HG02938 (cell line): Measurements from ENCODE around the gene CAV1.

ENCODE experiments used
- ATAC-seq: cut with Tn5 transposase; IDR thresholded peaks from one replicate; pipeline ENCODE4 v1.9.1; 2021; ENCODE audit warnings: mild to moderate bottlenecking, moderate library complexity; ENCODE audit not compliant: unreplicated experiment

CAV1 gene

DNA sequence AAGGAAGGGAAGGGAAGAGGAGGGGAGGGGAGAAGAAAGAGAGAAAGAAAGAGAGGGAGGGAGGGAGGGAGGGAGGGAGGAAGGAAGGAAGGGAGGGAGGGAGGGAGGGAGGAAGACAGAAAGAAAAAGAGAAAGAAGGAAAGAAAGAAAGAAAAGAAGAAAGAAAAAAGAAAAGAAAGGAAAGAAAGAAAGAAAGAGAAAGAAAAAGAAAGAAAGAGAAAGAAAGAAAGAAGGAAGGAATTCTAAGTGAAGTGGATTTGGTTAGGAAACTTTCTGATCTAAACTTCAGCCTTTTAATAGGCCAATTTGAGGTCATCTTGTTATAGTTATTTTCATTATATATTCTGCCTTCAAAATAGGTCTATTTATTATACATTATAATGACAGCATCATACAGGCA is 21.0 kb upstream of the CAV1 start:
- ATAC-seq: no peak

DNA sequence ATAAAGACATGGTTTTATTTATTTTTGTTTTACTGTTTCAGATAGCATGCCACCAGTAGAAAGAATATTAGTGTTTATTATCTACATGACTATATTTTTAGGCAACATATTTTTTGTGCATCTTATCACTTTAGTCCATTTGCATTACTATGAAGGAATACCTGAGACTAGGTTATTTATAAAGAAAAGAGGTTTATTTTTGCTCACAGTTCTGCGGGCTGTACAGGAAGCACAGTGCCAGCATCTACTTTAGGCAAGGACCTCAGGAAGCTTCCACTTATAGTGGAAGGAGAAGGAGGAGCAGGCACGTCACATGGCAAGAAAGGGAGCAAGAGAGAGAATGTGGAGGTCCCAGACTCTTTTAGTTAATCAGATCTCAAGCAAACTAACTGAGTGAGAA is 19.6 kb upstream of the CAV1 start:
- no peak for ATAC-seq

DNA sequence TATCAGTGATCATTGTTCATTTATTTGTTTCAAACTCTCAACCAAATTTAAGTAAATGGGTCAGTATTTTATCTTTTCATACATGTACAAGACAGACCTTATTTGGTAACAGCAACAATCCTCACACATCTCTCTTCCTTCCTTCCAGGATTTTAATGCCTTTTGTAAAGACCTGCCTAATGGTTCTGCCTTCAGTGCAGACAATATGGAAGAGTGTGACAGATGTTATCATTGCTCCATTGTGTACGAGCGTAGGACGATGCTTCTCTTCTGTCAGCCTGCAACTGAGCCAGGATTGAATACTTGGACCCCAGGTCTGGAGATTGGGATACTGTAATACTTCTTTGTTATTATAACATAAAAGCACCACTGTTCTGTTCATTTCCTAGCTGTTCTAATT is 19.0 kb upstream of the CAV1 start:
- no peak for ATAC-seq

DNA sequence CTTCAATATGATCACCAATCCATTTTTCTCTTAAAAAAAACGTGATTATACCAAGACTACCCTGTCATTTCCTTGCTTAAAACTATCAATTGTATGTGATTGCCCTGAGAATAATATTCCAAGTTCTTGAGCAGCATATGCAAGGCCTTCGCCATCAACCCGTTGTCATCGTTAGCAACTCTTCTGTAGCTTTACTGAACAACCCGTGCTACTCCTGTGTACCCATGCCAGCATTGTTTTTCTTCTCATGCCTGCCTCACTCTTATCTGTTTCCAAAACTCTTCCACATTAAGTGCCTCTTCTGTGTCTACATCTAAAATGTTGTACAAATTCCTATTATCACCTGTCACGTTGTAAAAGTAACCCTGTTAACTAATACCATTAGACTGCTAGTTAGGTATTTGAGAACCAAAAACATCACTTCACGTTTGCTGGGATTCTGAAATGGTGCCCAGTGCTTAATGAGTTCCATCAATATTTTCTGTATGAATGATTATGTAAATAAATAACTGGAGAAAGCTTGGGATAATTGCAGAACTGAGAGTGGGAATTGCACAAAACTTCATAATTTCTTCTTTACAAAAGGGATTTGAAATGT is 14.8 kb upstream of the CAV1 start:
- ATAC-seq: no peak

DNA sequence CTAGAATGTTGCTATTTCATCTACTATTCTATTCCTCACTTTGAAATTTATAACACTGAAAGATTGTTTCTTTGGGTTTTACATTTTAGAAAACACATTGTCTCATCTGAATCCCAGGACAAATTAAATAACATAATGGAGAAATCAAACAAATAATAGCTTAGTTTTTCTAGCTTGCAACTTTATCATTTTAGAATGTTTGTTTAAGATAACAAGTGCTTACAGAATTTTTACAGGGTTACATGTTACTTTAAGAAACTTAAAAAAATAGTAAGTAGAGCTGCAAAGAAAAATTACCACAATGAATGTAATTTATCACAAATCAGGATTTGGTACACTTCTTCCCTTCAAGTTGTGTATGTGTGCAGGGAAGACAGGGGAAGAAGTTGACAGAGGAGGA is 14.0 kb upstream of the CAV1 start:
- no peak for ATAC-seq

DNA sequence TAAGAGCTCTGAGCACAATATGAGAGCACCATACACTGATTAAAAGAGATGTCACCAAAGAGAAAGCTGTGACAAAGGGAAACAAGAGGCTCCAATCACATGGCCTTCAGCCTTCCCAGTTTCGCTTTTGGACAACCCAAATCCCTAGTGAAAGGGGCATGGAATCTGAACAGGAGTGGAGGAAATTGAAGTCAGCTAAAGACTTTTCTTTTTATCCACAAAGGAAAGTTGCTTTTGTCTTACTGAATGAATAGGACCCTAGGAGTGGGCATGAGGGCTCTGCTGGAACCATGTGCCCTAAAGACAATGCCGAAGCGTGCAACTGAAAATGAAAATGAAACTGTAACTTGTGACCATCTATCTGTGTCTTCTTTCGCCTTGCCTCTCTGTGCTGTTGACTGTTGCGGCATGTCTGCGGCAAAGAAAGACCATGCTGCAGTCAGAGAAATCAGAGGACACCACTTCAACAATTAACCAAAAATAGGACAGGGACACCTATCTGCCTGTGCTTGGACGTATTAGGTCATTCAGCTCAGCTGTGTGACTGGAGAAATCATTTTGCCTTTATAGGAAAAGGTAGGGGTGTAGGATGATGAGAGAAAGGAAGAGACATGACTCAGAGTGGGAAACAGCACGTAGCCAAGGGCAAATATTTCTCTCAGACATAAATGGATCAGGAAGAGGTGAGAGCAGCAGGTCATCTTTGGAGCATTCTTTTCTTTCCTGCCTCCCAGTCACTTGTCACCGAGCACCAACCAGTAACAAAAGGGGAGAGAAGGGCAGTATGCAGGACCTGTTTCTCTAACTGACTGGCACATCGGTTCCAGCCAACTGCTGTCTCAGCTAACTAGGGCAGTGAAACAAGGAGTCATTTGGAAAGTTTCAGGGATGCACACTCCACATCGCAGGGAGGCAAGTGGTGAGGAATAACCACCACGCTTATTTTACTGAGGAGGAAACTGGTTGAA is 13.0 kb upstream of the CAV1 start:
- peak; percentile 98 for ATAC-seq

DNA sequence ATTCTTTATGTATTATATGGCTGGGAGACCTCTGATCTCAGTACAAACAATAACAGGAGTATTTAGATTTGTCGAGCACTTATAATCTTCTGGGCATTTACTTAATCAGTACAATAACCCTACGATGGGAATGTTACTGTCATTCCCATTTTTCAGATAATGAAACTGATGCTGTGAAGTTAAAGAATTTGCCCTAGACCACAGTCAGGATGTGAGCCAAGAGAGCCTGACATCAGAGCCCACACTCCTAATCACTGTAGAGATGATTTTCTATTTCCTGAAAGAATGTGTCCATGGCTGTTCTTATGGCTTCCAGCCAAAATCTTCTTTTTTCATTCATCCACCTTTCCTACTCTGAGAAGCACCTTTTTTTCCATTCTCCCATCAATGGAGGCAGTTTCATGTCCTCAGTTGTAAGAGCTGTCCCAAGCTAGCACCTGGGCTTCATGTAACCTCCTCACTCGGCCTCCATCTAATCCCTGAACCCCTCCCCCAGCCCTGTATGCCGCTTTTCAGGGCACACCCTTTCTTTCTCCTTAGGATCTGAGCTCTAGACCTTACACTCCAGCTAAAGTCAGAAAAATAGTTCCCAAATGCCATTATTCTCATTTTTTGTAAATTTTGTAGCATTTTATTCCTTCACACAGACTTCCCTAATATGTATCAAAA is 12.2 kb upstream of the CAV1 start:
- ATAC-seq: no peak

DNA sequence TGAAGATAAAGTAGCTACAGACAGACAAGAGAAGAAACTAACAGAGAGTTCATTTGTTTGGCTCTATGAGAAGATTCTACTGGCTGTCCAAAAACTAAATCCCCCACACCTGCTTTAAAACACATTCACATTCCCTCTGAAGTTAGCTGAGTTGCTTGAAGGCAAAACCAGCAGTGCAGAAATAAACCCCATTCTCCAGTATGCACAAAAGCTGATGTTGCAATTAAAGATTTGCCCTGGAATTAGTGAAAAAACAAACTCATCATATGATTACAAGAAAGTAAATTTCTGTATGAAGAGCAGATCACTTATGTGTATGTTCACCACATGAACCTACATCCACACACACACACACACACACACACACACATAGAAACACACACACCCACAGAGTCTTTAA is 9.3 kb upstream of the CAV1 start:
- ATAC-seq: no peak

DNA sequence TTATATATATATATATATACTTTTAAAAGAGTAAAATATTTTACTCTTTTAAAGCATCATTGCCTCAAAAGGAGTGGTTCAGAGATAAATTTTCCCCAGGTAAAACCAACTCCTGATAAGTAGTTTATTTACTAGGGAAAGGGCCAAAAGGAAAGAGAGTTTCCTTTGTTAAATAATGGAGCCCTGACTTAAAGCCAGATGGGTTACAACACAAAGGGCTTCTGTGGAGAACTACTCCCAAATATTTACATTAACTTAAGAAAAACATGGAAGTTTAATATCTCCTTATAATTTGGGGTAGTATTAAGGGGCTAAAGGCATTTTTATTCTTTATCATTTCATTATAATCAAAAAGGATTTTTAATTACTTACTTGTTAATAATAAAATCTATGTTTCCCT is 8.5 kb upstream of the CAV1 start:
- no peak for ATAC-seq

DNA sequence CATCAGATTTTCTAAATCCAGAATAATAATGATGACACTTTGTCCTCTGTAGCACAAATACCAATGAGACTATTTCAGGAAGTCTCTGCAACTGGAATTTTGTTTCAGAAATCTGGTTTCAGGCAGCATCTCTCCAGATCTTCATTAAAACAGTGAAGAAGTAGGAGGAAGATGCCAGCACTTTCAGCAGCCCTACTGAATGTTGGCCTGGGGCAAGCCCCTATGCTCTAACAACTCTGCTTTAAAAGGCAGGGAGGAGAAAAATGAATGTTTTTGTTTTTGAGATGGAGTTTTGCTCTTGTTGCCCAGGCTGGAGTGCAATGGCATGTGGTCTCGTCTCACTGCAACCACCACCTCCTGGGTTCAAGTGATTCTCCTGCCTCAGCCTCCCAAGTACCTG is 7.2 kb upstream of the CAV1 start:
- no peak for ATAC-seq

DNA sequence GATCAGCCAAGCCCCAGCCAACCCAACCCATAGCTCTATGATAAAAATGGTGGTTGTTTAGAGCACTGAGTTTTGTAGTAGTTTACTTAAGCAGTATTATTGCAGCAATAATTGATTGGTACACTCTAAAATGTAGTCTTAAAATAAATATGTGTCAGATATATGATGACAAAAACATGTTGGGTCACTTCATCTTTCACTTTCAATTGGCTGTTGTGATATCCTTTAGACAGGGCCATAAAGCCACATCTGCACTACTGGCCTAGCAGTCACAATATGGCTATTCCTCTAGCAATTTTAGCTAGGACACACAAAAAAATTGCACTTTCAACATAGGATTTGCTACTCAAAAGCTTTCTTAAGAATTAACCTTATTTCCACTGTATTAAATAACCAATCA is 5.9 kb upstream of the CAV1 start:
- no peak for ATAC-seq

DNA sequence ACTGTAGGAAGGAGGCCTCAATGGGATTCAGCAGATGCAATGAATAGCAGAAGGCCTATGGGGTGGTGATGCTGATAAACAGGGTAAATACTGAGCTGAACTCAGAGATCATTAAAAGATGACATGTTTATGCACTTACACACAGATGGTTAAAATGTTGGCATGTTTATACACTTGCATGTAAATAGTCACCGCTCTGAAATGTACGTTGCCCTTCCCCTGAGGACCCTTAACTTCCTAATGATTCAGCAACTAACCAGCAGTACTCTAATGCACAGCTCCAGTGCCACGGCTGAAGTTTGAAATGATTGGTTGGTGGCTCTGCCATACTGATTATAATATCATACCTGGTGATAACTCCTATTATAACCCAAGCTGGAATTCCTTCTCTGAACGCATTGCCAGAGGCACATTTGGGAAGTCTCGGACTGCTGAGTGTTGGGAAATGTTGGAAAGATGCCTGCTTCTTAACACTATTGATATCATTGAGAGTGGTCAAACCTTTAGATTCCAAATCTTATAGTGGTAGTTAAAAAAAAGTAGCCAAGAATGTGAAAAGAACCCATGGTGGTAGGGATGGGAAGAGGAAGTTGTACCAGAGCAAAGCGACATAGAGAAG is 3.7 kb upstream of the CAV1 start:
- ATAC-seq: no peak

DNA sequence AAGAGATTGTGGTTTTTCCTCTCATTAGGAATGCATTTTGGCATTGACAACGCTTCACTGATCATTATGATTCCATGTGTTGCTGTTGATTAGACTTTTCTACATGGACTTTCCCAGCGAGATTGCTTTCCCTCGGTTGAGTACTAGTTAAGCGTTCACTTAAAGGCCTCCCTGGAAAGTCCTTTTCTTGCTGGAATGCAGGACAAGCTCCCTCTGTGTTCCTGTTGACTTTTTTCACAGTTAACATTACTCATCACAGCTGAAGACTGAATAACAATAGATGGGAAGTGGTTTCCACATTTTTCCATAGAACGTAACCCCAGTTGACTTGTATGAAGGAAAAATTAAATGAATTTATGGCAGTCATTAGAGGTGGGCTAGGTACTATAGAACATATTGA is 2.6 kb upstream of the CAV1 start:
- no peak for ATAC-seq

DNA sequence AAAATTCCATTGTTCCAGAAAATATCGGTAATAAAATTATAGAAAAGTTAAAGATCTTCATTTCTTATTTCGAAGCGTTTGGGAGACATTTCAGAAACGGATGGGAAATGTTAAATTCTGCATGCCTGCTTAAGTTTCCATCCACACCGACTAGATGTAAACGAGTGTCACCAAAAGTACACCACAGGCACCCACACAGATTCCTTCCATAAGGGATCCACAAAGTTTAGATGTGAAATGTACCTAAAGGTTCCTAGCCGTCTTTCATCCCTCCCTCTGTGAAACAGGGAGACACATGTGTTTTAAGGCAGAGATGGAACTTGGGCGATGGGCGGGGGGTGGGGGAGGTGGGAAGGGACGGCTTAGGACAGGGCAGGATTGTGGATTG is 621 bp upstream of the CAV1 start:
- ATAC-seq: no peak

DNA sequence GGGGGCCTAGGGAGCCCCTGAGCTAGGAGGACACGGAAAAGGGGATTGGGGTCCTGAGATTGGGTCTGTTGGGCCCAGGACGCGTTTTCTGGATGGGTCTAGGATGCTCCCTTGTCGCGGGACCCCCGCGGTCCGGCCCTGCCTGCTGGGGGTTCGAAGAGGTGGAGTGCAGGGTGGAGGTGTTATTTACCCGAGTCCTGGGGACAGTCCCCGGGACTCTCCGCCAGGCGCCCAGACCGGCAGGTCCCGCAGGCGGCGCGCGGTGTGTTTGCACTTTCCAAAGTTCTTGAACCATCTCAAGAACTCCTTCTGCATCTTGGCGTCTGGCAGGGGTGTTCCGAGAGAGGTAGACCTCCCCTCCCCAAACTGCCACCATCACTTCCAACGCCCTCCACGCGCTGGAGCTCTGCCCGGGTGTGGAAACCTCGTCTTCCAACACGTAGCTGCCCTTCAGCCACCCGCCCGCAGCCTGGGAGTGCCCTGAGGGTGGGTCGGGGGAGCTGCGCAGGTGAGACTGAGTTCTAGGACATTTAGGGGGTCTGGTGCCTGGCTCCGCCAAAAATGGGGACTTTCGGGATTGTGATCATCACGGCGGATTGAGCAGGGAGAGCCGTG is 569 bp downstream of the CAV1 start:
- ATAC-seq: no peak

DNA sequence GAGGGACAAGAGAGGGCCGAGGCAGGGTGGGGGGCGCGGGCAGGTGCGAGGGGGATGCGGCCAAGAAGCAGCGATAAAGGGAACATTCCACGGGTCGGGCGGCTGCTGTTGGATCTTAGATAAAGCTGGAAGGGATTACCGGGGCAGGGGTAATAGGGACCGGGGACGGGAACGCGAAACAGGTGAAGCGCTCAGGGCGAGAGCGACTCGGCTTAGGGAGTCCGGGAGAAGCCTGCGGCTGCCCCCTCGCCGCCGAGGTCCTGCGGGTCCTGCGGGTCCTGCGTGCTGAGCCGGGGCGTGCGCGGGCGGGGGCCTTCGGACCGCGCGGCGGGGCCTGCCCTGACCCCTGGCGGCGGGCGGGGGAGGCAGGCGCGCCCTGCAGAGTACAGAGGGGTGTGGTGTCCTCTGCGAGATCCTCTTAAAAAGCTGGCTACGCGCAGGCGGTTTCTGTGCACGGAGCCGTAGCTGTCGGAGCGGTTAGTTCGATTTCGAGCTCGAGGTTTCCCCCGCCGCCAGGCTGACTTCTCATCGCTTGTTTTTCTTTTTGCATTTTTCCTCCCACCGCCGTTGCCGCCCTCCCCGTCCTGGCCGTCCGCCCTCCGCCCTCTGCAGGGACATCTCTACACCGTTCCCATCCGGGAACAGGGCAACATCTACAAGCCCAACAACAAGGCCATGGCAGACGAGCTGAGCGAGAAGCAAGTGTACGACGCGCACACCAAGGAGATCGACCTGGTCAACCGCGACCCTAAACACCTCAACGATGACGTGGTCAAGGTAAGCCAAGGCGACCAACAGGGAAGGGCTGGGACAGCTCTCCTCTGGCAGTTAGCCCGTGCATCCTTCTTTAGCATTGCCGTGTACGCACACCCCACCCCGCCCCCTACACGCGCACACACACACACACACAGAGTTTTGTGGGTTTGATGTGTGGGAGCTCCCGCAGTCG is 1.4 kb downstream of the CAV1 start:
- ATAC-seq: peak; percentile 90

DNA sequence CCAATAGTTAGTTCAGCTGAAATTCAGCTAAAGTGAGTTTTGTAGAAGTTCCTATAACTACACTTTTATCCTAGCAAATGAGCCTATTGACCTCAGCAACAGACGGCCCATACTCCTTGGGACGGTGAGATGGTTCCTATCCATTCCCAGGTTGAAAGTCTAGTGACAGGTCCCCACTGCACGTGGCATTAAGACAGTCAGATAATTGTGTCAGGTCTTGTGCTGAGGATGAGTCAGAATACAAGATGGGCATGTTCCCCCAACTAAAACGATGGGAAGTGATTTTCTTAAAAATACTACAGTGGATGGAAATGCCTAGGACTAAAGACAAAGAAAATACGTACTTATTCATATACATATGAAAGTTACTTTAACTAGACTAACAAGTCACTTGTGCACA is 2.1 kb downstream of the CAV1 start:
- no peak for ATAC-seq

DNA sequence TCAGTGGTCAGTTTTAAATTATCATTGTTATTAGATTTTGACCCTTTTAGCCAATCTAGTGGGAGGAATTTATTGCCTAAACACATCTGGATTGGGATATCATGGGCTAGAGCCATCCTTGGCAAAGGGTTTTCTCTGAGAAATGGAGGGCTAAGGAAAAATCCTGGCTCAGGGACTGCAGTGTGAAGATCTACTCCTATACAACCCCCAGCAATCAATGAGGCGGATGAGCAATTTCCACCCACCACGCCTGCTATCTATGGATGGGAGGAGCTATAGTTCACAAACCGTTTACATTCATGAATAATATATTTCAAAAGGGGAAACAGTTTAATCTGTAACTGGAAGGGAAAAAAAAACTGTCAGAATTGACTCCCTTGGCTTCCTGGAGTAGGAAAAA is 2.7 kb downstream of the CAV1 start:
- no peak for ATAC-seq

DNA sequence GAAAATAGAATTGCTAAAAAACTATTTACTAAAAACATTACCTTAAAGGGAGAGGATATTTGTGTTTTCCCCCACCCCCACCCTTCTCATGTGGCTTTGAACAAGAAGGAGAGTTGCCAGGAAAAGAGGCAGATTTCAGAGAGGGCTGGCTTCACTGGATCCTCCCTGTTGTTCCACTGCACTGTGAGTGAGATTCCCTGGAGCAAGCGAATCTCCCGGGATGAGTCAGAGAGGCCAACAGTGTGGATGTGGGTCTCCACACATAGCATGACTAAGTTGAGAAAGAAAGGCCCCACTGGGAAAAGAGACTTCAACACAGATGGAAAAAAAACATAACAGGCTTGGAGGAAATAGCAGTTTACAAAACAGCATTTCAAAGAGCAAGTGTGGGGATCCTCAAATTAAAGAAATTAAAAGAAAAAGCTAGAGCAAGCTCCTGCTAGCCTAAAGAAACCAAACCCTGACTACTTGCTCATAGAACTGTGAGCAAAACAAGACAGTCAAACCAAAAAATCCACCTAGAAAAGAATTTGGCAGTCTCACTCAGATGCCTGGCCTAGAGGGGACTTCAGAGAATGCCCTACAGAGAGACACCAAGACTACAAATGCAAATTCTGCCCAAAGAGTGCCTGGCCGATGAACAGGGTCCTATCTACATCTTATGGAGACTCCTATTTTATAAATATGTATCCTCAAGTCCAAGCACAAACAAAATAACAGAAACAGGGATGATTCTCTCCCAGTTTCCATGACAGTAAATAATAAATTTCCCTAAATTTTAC is 3.4 kb downstream of the CAV1 start:
- no peak for ATAC-seq
